Central memory CD8-positive, alpha-beta T cell (primary cell): ENCODE measurements around the gene DMBT1.

Experiments
- ATAC-seq: fragments of 150-1000 bp; cut with Tn5 transposase; replicated peaks from 2 replicates; pipeline ENCODE4 v1.10.0; 2022; ENCODE audit warnings: mild to moderate bottlenecking, moderate FRiP score, moderate number of reproducible peaks; ENCODE audit not compliant: poor library complexity, severe bottlenecking; ENCODE audit errors: extremely low read depth
- DNase-seq, 2 donors: peaks; one replicate each; pipeline ENCODE4 v3.0.0; 2021; ENCODE audit warnings: low spot score in 2 of 2
- H3K27ac Mint-ChIP-seq: one replicate; pipeline ENCODE4 v1.8.0; 2022; ENCODE audit warnings: low read depth, mild to moderate bottlenecking, moderate library complexity, mixed read lengths
- H3K27me3 Mint-ChIP-seq: one replicate; pipeline ENCODE4 v1.8.0; 2022; ENCODE audit warnings: mixed read lengths
- H3K36me3 Mint-ChIP-seq: one replicate; pipeline ENCODE4 v1.8.0; 2022; ENCODE audit warnings: mild to moderate bottlenecking, moderate library complexity, mixed read lengths; ENCODE audit not compliant: insufficient read depth
- H3K4me1 Mint-ChIP-seq: one replicate; pipeline ENCODE4 v1.8.0; 2022; ENCODE audit warnings: mixed read lengths
- H3K4me3 Mint-ChIP-seq: one replicate; pipeline ENCODE4 v1.8.0; 2022; ENCODE audit warnings: mild to moderate bottlenecking, moderate library complexity, mixed read lengths
- H3K9me3 Mint-ChIP-seq: one replicate; pipeline ENCODE4 v1.8.0; 2022; ENCODE audit warnings: mixed read lengths

The DMBT1 gene

DNA sequence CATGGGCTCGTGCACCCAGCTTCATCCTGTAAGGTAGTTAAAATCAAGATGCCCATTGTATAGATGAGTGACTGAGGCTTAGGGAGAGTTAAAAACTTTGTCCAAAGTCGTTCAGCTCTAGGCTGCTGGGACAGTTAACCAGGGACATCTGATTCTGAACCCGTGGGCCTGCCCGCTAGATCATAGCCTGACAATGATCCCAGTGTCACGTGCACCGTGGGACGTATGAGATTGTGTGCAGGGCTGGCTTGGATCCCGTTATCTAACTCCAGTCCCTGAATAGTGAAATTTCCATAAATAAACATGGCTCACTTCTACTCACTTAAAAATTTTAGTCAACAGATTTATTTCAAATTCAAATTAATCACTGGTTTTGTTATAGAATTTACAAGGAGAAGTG, 114.2 kb downstream of the DMBT1 start:
- ATAC-seq (no peak), DNase-seq (no peak)
- Mint-ChIP-seq H3K4me1 (no peaks in the 10 kb centered on the region), H3K9me3 (no peaks in the 10 kb centered on the region), H3K36me3 (peaks cover 2% of the 10 kb centered on the region), H3K27me3 (peaks cover 93% of the 10 kb centered on the region), H3K27ac (no peak overlapping the region), H3K4me3 (no peak overlapping the region)

DNA sequence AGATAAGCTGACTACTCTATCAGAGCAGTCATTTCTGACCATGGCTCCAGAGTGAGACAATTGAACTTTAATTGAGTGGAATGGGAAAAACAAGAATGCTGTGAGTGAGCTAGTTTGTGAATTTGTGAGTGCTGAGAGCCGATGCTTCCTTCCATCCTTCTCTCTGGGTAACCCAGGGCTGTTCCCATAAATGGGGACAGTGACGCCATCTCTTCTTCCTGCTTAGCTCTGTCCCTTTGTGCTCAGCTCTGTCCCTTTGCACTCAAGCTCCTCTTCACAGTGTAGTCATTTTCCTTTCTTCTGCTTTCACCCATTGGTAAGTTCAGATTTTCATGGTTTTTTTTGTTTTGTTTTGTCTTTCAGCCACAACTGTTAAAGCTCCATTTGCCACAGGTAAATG, 114.7 kb downstream of the DMBT1 start:
- DNase-seq (no peak), ATAC-seq (no peak)
- peaks cover 88% of the 10 kb centered on the region for H3K27me3 Mint-ChIP-seq
- peaks cover 2% of the 10 kb centered on the region for H3K36me3 Mint-ChIP-seq
- no peak overlapping the region for H3K27ac Mint-ChIP-seq
- H3K4me3 Mint-ChIP-seq = no peak overlapping the region
- no peaks in the 10 kb centered on the region for H3K9me3 Mint-ChIP-seq
- H3K4me1 Mint-ChIP-seq = no peaks in the 10 kb centered on the region

DNA sequence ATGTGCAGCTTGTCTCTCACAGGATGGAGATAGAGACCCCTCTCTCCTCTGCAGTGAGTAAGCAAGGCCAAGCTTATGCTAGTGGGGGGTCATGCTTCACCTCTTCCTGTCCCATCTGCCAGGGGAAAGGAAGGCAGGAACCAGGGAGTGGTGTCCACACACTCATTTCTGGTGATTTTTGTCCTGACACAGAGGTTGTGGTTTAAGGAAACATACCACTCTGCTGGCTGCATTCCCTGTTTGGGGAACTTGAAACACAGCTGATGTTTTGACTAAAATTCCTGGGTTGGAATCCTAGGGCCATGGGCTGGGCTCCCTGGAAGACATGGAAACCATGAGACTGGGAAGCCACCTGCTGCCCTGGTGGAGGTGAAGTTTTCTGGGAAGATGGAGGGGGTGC, 117.7 kb downstream of the DMBT1 start:
- no peaks in the 10 kb centered on the region for H3K36me3 Mint-ChIP-seq
- no peak for DNase-seq
- no peak for ATAC-seq
- no peaks in the 10 kb centered on the region for H3K4me1 Mint-ChIP-seq
- no peaks in the 10 kb centered on the region for H3K9me3 Mint-ChIP-seq
- no peak overlapping the region for H3K27ac Mint-ChIP-seq
- H3K27me3 Mint-ChIP-seq = peaks cover 69% of the 10 kb centered on the region
- H3K4me3 Mint-ChIP-seq = no peak overlapping the region

DNA sequence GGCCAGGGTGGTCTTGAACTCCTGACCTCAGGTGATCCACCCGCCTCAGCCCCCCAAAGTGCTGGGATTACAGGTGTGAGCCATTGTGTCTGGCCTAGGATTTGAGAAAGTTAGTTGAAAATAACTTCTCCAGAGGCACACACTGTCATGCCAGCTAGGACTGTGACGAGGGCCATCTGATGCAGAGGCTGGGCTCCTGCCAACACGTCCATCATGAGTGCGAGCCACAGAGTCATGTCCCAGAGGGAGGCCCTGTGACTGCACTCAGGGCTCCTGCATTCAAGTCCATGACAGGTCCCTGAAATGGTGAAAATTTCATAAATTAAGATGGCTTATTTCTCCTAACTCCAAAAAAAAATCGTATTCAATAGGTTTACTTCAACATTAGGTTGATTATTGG, 122.0 kb downstream of the DMBT1 start:
- ATAC-seq (no peak), DNase-seq (no peak)
- Mint-ChIP-seq H3K27ac (no peak overlapping the region), H3K4me3 (no peak overlapping the region), H3K36me3 (no peaks in the 10 kb centered on the region), H3K9me3 (no peaks in the 10 kb centered on the region), H3K27me3 (peaks cover 66% of the 10 kb centered on the region), H3K4me1 (no peaks in the 10 kb centered on the region)

DNA sequence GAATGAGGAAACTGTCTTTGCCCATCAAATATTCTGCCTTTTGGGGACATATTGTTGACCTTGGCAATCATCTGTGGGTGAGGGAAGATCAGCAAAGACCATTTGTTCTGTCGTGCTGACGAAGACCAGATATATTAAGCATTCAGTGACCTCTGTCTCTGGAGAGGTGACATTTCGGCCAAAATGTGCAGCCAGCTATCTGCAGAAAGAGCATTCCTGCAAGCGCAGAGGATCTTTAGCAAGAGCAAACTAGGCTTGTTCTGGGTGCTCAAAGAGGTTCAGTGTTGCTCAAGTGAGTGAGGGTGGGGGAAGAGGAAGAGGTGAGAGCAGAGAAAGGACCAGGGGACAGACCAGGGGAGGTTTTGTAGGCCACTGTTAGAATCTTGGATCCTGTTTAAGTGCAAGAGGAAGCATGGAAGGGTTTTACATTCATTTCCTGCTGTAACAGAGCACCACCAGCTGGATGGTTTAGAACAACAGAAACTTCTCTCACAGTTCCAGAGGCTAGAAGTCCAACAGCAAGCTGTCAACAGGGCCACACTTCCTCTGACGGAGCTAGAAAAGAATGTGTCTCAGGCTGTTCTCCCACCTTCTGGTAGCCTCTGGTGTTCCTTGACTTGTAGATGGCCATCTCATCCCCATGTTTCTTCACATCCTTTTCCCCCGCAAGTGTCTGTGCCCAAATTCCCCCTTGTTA, 127.9 kb downstream of the DMBT1 start:
- DNase-seq (no peak), ATAC-seq (no peak)
- Mint-ChIP-seq H3K27me3 (peaks cover 67% of the 10 kb centered on the region), H3K36me3 (no peaks in the 10 kb centered on the region), H3K4me3 (no peak overlapping the region), H3K27ac (no peak overlapping the region), H3K4me1 (no peaks in the 10 kb centered on the region), H3K9me3 (no peaks in the 10 kb centered on the region)

DNA sequence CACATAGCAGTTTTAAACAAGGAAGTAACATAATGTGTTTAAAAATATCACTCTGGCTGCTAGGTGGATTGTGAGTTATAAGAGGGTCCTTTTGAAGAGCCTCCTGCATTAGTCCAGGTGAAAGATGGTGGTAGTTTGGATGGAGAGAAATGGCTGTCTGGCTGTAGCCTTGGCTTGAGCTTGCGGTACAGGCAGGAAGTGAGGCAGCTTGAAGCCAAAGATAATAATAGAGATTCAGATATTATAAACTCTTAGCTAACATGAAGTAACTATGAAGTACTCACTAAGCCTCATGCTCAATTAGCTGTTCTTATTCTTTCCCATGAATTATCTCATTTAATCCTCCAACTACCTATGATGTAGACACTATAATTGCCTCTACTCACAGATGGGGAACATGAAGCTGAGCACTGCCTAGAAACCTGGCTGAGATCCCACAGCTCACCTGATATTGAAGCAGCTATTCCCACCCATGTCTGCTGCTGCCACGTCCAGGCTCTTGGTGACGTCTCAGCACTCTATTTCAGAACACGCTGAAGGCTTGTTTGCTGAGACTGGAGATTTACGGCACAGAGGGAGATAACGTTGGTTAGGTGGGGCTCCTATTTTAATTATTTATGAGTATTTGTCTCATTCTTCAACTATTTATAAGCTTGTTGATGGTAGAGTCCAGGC, 128.7 kb downstream of the DMBT1 start:
- peaks cover 59% of the 10 kb centered on the region for H3K27me3 Mint-ChIP-seq
- DNase-seq = no peak

DNA sequence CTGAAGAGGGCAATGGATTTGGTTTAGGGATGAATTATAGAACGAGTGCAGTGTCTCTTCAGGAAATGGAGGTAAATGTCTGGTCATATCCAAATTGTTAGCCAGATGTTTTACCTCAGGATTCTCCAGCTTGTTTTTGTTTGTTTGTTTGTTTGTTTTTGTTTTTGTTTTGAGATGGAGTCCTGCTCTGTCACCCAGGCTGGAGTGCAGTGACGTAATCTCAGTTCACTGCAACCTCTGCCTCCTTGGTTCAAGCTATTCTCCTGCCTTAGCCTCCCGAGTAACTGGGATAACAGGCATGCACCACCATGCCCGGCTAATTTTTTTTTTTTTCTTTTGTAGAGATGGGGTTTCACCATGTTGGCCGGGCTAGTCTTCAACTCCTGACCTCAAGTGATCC, 132.2 kb downstream of the DMBT1 start:
- Mint-ChIP-seq H3K9me3 (no peaks in the 10 kb centered on the region), H3K4me3 (no peak overlapping the region), H3K27ac (no peak overlapping the region), H3K27me3 (peaks cover 39% of the 10 kb centered on the region), H3K4me1 (no peaks in the 10 kb centered on the region), H3K36me3 (no peaks in the 10 kb centered on the region)
- no peak for DNase-seq
- no peak for ATAC-seq

More for the DNA sequence above, 128.7 kb downstream of the DMBT1 start:
- no peak for ATAC-seq
- Mint-ChIP-seq H3K4me1 (no peaks in the 10 kb centered on the region), H3K27ac (no peak overlapping the region), H3K9me3 (no peaks in the 10 kb centered on the region), H3K4me3 (no peak overlapping the region), H3K36me3 (no peaks in the 10 kb centered on the region)
